ENCODE data around the gene SLC35F2.

Gene SLC35F2

DNA sequence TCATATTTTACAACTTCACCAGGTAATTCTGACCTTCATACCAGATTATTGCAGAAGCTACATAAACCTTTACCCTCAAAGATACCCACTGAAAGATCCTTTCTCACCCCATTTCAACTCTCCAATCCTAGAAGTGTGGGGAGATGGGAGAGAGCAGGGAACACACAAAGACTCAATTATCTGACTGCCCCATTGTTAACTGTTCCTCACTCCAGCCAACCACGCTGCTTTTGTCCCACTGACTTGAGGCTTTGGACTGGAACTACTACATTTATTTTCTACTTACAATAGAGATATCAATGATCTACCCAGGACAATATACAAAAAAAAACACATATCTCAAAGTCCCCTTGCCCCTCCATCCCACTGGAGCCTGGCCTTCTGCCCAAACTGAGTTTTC, 102.0 kb downstream of the SLC35F2 start:
- H3K9me3 ChIP-seq, result no peaks in the 10 kb centered on the region
- H3K36me3 ChIP-seq, result no peaks in the 10 kb centered on the region
- no peak overlapping the region for H3K4me3 ChIP-seq (ENCODE audit: low read depth in 1 of 2, low read length in 1 of 2)
- H3K4me1 ChIP-seq (ENCODE audit: control insufficient read depth in 1 of 2, insufficient read depth in 1 of 2, low read depth in 1 of 2, low read length in 1 of 2), result no peaks in the 10 kb centered on the region
- H3K27me3 ChIP-seq, result peaks cover 20% of the 10 kb centered on the region
- TF ChIP-seq, protein P1, sequence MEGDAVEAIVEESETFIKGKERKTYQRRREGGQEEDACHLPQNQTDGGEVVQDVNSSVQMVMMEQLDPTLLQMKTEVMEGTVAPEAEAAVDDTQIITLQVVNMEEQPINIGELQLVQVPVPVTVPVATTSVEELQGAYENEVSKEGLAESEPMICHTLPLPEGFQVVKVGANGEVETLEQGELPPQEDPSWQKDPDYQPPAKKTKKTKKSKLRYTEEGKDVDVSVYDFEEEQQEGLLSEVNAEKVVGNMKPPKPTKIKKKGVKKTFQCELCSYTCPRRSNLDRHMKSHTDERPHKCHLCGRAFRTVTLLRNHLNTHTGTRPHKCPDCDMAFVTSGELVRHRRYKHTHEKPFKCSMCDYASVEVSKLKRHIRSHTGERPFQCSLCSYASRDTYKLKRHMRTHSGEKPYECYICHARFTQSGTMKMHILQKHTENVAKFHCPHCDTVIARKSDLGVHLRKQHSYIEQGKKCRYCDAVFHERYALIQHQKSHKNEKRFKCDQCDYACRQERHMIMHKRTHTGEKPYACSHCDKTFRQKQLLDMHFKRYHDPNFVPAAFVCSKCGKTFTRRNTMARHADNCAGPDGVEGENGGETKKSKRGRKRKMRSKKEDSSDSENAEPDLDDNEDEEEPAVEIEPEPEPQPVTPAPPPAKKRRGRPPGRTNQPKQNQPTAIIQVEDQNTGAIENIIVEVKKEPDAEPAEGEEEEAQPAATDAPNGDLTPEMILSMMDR (IDR thresholded peaks at IDR 0.05), result no peak
- no peak overlapping the region for H3K27ac ChIP-seq

DNA sequence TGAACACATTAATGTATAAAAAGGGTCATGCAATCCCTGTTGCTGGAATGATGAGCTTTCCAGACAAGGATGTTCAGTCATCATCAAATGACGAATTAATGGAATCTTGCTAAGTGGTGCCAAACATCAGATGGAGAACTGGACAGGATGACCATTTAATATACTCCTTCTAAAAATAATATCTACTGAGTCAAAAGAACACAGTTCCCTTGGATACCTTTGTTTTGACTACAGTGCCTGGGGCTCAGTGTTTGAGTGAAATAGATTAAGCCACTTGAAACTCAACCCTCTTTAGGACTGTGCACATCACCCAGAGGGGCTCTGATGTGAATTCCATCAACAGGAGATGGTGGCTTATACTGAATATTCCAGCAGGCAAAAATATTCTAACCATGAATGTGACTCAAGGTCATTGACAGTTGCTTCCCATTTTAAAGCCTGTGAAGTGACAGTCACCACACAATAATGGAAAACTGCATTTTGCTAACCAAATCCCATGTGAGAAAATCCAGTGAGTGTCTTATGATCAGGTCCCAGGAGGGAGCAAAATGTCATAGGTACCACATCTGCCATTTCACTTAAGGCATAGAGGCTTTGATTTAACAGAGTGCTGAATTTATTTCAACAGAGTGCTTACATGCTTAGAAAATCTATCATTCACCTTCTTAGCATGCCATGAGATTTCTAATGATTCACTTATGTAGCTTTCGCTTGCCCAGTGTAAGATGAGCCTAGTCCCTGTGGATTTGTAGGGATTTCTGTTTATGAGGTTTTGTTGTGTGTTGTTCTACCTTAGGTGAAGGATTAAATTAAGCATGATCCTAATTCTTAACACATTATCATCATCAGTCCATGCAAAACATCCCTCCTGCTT, 105.4 kb downstream of the SLC35F2 start:
- Histone ChIP-seq H3K4me3 (ENCODE audit: low read depth in 1 of 2, low read length in 1 of 2) (no peak overlapping the region), H3K36me3 (no peaks in the 10 kb centered on the region), H3K4me1 (ENCODE audit: control insufficient read depth in 1 of 2, insufficient read depth in 1 of 2, low read depth in 1 of 2, low read length in 1 of 2) (no peaks in the 10 kb centered on the region), H3K27me3 (peaks cover 21% of the 10 kb centered on the region), H3K9me3 (no peaks in the 10 kb centered on the region), H3K27ac (no peak overlapping the region)
- TF ChIP-seq, protein P1 (IDR thresholded peaks at IDR 0.05), result no peak

DNA sequence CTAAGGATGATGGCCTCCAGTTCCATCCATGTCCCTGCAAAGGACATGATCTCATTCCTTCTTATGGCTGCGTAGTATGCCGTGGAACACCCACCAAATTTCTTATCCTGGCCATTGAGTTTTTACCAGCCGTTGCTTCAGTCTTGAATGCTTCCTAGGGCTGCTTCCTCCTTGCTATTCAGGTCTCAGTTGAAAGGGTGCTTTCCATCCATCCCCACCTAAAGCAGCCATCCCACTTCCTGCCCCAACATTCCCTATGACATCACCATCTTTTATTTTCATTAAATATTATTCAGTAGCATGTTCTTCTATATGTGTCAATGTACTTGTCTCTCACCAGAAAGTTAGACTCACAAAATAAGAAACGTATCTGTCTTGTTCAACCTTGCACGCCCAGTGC, 106.1 kb downstream of the SLC35F2 start:
- no peak overlapping the region for H3K4me3 ChIP-seq (ENCODE audit: low read depth in 1 of 2, low read length in 1 of 2)
- H3K9me3 ChIP-seq, result no peaks in the 10 kb centered on the region
- TF ChIP-seq, protein P1 (IDR thresholded peaks at IDR 0.05), result no peak
- no peak overlapping the region for H3K27ac ChIP-seq
- no peaks in the 10 kb centered on the region for H3K36me3 ChIP-seq
- peaks cover 28% of the 10 kb centered on the region for H3K27me3 ChIP-seq
- H3K4me1 ChIP-seq (ENCODE audit: control insufficient read depth in 1 of 2, insufficient read depth in 1 of 2, low read depth in 1 of 2, low read length in 1 of 2), result no peaks in the 10 kb centered on the region

DNA sequence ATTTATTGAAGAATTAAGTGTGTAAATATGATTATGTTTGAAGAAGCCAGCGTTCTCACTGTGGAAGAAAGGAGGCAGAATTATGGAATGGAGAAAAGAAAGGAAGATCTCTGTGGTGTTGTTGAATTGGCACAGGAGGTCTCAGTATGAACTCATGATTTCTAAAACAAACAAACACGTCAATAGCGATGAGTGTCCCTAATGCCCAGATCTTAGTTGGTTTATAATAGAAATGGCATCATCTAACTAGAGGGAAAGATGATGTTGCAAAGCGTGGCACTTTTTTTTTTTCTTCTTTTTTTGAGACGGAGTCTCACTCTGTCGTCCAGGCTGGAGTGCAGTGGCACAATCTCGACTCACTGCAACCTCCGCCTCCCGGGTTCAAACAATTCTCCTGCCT, 107.5 kb downstream of the SLC35F2 start:
- TF ChIP-seq, protein P1 (IDR thresholded peaks at IDR 0.05), result no peak
- no peak overlapping the region for H3K27ac ChIP-seq
- H3K4me1 ChIP-seq (ENCODE audit: control insufficient read depth in 1 of 2, insufficient read depth in 1 of 2, low read depth in 1 of 2, low read length in 1 of 2), result no peaks in the 10 kb centered on the region
- no peaks in the 10 kb centered on the region for H3K36me3 ChIP-seq
- no peak overlapping the region for H3K4me3 ChIP-seq (ENCODE audit: low read depth in 1 of 2, low read length in 1 of 2)
- H3K9me3 ChIP-seq, result no peaks in the 10 kb centered on the region
- peaks cover 36% of the 10 kb centered on the region for H3K27me3 ChIP-seq

DNA sequence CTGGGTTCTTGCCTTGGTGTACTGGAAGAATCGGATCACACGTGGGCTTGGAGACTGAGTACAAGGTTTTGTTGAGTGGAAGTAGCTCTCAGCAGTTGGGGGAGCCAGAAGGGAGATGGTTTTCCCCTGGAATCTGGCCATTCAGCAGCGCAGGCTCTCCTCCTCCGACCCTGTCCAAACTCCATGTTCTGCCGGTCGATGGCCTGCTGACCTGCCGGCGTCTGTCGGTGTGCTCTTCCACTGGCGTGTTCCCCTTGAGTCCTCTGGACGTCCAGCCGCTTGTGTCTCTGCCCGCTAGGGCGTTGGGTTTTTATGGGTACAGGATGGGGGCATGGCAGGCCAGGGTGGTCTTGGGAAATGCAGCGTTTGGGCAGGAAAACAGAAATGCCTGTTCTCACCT, 108.3 kb downstream of the SLC35F2 start:
- Histone ChIP-seq H3K9me3 (no peaks in the 10 kb centered on the region), H3K4me1 (ENCODE audit: control insufficient read depth in 1 of 2, insufficient read depth in 1 of 2, low read depth in 1 of 2, low read length in 1 of 2) (no peaks in the 10 kb centered on the region), H3K27ac (no peak overlapping the region), H3K27me3 (peaks cover 42% of the 10 kb centered on the region), H3K36me3 (no peaks in the 10 kb centered on the region), H3K4me3 (ENCODE audit: low read depth in 1 of 2, low read length in 1 of 2) (no peak overlapping the region)
- TF ChIP-seq, protein P1 (IDR thresholded peaks at IDR 0.05), result no peak
